PFSK-1 (cell line): ENCODE data around the gene LMO4.

Experiments used
- FOXP2 ChIP-seq: optimal IDR thresholded peaks from 2 replicates; pipeline ENCODE3; 2011; ENCODE audit warnings: borderline replicate concordance, control low read depth, inconsistent platforms; ENCODE audit not compliant: insufficient read depth; ENCODE audit errors: extremely low read length, extremely low read depth
- POLR2AphosphoS5 ChIP-seq: IDR thresholded peaks from 2 replicates; pipeline ENCODE4 v1.6.1; 2012; ENCODE audit warnings: low read depth, mild to moderate bottlenecking, control low read depth, low read length, moderate library complexity
- SIN3A ChIP-seq: IDR thresholded peaks from 2 replicates; pipeline ENCODE4 v1.6.1; 2012; ENCODE audit warnings: mild to moderate bottlenecking, low read length, moderate library complexity, borderline replicate concordance; ENCODE audit not compliant: insufficient read depth
- TAF1 ChIP-seq: IDR thresholded peaks from 2 replicates; pipeline ENCODE4 v1.6.1; 2012; ENCODE audit warnings: low read length, control low read depth, borderline replicate concordance; ENCODE audit not compliant: insufficient read depth
- TF ChIP-seq, protein P1 (sequence below), 2 experiments: IDR thresholded peaks; 2 replicates each; pipeline versions ENCODE4 v1.6.1 to v1.8.0; 2011 to 2012; ENCODE audit warnings: low read depth in 2 of 2, low read length in 2 of 2, control low read depth in 1 of 2, inconsistent platforms in 1 of 2, mild to moderate bottlenecking in 1 of 2, moderate library complexity in 1 of 2; ENCODE audit not compliant: insufficient read depth in 1 of 2

The LMO4 gene

DNA sequence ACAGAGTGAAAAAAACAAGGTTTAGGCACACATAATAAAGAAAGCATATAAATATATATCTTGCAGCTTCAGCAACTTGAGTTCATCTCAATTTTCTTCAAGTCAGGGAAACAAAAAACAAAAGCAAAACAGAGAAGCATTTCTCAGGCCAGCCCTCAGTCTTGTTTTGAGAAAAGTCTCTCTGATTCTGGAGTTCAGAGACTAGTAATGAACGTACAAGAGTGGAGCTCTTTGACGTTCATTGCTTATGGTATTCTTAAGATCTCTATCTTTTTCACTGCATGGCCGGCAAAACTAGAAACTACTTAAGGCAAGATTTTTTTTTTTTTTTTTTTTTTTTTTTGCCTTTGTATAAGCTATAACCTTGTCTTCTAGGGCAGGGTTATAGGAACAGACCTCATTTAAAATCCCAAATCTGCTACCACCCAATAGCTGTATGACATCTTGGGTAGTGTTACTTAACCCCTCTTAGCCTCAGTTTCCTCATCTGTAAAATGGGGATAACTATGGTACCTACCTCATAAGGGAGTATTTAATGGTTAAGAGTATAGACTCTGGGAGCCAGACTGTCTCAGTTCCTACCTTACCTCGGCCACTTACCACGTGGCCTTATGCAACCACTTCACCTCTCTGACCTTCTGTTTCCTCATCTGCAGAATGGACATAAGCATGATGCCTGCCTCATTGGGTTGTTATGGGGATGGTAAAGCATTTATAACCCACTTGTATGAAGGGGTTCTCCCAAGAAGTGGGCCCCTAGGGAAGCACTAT is 33.6 kb downstream of the LMO4 start:
- TF ChIP-seq TAF1 (no peak), SIN3A (no peak), POLR2AphosphoS5 (no peak), FOXP2 (no peak)
- TF ChIP-seq, protein P1, sequence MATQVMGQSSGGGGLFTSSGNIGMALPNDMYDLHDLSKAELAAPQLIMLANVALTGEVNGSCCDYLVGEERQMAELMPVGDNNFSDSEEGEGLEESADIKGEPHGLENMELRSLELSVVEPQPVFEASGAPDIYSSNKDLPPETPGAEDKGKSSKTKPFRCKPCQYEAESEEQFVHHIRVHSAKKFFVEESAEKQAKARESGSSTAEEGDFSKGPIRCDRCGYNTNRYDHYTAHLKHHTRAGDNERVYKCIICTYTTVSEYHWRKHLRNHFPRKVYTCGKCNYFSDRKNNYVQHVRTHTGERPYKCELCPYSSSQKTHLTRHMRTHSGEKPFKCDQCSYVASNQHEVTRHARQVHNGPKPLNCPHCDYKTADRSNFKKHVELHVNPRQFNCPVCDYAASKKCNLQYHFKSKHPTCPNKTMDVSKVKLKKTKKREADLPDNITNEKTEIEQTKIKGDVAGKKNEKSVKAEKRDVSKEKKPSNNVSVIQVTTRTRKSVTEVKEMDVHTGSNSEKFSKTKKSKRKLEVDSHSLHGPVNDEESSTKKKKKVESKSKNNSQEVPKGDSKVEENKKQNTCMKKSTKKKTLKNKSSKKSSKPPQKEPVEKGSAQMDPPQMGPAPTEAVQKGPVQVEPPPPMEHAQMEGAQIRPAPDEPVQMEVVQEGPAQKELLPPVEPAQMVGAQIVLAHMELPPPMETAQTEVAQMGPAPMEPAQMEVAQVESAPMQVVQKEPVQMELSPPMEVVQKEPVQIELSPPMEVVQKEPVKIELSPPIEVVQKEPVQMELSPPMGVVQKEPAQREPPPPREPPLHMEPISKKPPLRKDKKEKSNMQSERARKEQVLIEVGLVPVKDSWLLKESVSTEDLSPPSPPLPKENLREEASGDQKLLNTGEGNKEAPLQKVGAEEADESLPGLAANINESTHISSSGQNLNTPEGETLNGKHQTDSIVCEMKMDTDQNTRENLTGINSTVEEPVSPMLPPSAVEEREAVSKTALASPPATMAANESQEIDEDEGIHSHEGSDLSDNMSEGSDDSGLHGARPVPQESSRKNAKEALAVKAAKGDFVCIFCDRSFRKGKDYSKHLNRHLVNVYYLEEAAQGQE (IDR thresholded peaks at IDR 0.05; ENCODE audit: insufficient read depth in 1 of 2, low read depth in 2 of 2, low read length in 2 of 2) = no peak

DNA sequence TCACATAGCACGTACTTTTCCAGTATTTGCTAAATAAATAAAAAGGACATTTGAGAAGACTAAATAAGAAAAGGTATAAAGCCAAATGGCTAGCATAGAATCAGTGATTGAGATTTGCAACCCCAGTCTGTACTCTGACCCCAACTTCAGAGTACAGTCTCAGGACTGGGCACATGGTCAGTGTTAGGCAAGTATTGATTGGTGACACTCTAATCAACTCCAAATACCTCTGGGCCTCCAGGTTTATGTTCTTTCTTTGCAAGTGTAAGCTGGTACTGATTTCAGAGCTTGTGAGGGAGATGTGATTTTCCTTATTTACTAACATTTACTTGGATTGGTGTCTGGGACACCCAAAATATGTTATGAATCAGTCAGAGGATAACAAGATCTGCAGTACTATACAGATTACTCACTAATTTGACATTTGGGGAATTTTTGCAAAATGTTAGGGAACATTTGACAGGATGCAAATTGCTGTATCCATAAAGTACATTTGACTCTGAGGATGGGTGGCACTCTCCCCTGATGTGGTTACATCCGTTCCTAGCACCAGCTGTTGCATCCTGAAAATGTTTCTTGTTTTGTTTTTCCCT is 34.2 kb downstream of the LMO4 start:
- TF ChIP-seq, protein P1 (IDR thresholded peaks at IDR 0.05; ENCODE audit: insufficient read depth in 1 of 2, low read depth in 2 of 2, low read length in 2 of 2) = no peak
- TF ChIP-seq TAF1 = no peak
- no peak for TF ChIP-seq FOXP2

DNA sequence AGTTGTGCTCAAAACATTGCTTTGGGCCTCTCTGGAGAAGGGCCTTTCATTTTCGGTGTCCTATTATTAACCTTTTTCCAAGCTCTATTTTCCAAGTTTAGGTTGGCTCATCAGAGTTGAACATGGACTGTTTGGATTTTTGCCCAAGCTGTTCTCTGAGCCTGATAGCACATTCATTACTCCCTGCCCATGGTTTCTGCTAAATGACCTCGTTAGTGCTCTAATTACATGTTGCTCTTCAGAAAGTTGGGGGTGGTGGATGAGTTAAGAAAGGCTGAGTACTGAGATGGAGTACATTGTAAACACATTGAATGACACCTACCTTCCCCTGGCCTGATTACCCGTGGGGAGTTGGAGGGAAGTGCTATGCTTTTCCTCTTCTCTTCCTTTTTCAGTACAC is 38.9 kb downstream of the LMO4 start:
- TF ChIP-seq FOXP2 = no peak
- no peak for TF ChIP-seq POLR2AphosphoS5
- TF ChIP-seq, protein P1 (IDR thresholded peaks at IDR 0.05; ENCODE audit: insufficient read depth in 1 of 2, low read depth in 2 of 2, low read length in 2 of 2) = no peak
- TF ChIP-seq SIN3A = no peak
- TF ChIP-seq TAF1 = no peak

DNA sequence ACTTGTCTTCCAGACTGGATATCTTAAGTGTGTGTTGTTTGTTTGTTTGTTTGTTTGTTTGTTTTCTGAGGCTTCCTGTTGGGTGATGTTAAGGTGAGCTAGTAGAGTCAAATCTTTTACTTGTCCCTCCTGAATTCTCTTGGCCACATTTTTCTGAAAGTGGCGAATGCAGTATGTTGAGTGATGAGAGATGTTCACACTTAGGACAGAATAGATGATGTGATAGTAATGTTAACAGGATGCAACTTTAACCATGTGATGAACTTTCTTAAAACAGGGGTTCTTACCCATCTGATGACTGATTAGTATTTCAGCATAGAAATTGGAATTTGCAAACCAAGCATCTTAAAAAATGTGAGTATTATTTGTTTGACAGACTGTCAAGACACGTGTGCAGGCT is 40.2 kb downstream of the LMO4 start:
- TF ChIP-seq TAF1 (no peak), POLR2AphosphoS5 (no peak), SIN3A (no peak), FOXP2 (no peak)
- TF ChIP-seq, protein P1 (IDR thresholded peaks at IDR 0.05; ENCODE audit: insufficient read depth in 1 of 2, low read depth in 2 of 2, low read length in 2 of 2) = no peak
